Measurements from ENCODE around the gene WNT8A. TPM values are rescaled to one million over a fixed set of nuclear protein-coding genes. Genes with fewer than 3 reads are reported as not detected.
A peak's percentile ranks its signal among the peaks of the same experiment; 100 is the strongest.

WNT8A gene
- total and polyA plus RNA-seq, 2 of the 8 experiments (the other 6 are each of a cell fraction or from before 2014, with no cell fraction given), result 0.06 TPM; not detected in 1

- Histone ChIP-seq H3K36me3 (ENCODE audit: control insufficient read depth in 2 of 4, insufficient read depth in 4 of 4, low read length in 3 of 4) (no peaks in the 10 kb centered on the region), H2BK5ac (ENCODE audit: low read depth, low read length) (no peak overlapping the region), H2BK120ac (replicated peaks; ENCODE audit: low read depth, low read length) (no peak overlapping the region), H2BK20ac (ENCODE audit: low read length) (no peak overlapping the region), H3K23me2 (ENCODE audit: low read depth, low read length) (no peaks in the 10 kb centered on the region), H4K5ac (ENCODE audit: insufficient read length, low read depth, low read length) (no peak overlapping the region), H4K20me1 (replicated peaks in 1 of 2; ENCODE audit: control insufficient read depth in 1 of 2, insufficient read depth in 2 of 2, low read length in 2 of 2) (no peaks in the 10 kb centered on the region), H4K8ac (ENCODE audit: extremely low read depth, insufficient read depth, low read length) (no peak overlapping the region), H3K18ac (ENCODE audit: extremely low read depth, low read length) (no peak overlapping the region), H3K9ac (replicated peaks in 1 of 4; ENCODE audit: extremely low read depth in 1 of 4, low read depth in 3 of 4, low read length in 3 of 4) (no peak overlapping the region), H3K27ac (ENCODE audit: low read depth, low read length) (no peak overlapping the region), H3K27me3 (replicated peaks in 1 of 4; ENCODE audit: control insufficient read depth in 3 of 4, extremely low read depth in 1 of 4, insufficient read depth in 3 of 4, low read length in 3 of 4) (no peaks in the 10 kb centered on the region), H3K4me3 (ENCODE audit: extremely low read depth in 1 of 4, insufficient read depth in 2 of 4, low read depth in 3 of 4, low read length in 4 of 4) (peak overlapping the region in 1 of 4 experiments; percentile 49; a peak in 2 of 8 replicates), H3K79me1 (ENCODE audit: low read depth, low read length) (no peaks in the 10 kb centered on the region), H3K14ac (ENCODE audit: insufficient read length) (no peak overlapping the region), H2AK5ac (ENCODE audit: low read depth, low read length) (no peak overlapping the region), H3K4me1 (replicated peaks in 1 of 4; ENCODE audit: control insufficient read depth in 3 of 4, insufficient read depth in 4 of 4, low read length in 3 of 4) (no peaks in the 10 kb centered on the region; a peak in 1 of 7 replicates), H3K79me2 (ENCODE audit: control insufficient read depth in 1 of 2, insufficient read depth in 2 of 2, low read length in 2 of 2) (no peaks in the 10 kb centered on the region), H2AFZ (ENCODE audit: low read length) (no peak overlapping the region), H3K9me3 (ENCODE audit: insufficient read depth in 2 of 2, low read depth in 1 of 2, low read length in 1 of 2) (no peaks in the 10 kb centered on the region), H3K56ac (replicated peaks; ENCODE audit: insufficient read length, low read depth, low read length) (no peak overlapping the region), H2BK12ac (ENCODE audit: low read depth, low read length) (no peak overlapping the region), H3K23ac (ENCODE audit: insufficient read length) (no peak overlapping the region), H4K91ac (replicated peaks; ENCODE audit: insufficient read length, low read length) (no peak overlapping the region), H2BK15ac (ENCODE audit: low read length) (no peak overlapping the region), H3K4ac (replicated peaks; ENCODE audit: insufficient read length, low read depth, low read length) (no peak overlapping the region), H3K4me2 (ENCODE audit: insufficient read depth in 1 of 2, low read depth in 2 of 2, low read length in 2 of 2) (0 out of 4 replicates have a peak overlapping the region, but pooled peaks have one; percentile 21 to 29)
- ChIA-PET POLR2A (ENCODE audit: partially characterized antibody) (interaction anchor here (1.4 kb wide), 1 partner anchor 55 kb away, joined by 3 read pairs; no protein-coding TSS in a partner anchor), CTCF (ENCODE audit: partially characterized antibody) (interaction anchor here (0.6 to 8.4 kb wide), 22 partner anchors 8 to 354 kb away, joined by 3 to 288 read pairs (median 6); partner anchors contain the start of gene WNT8A)
- no peak for FAIRE-seq
- no peak for DNase-seq (ENCODE audit: low read depth in 1 of 2, low spot score in 2 of 2)
- WGBS, 2 experiments (ENCODE audit: extremely low coverage in 1 of 2, insufficient coverage in 1 of 2, insufficient read length in 1 of 2, insufficient replicate concordance in 2 of 2, low coverage in 1 of 2, low lambda C conversion rate in 2 of 2, missing lambda C conversion rate in 1 of 2), result 88% methylated on average over 7 of the region's 7 CpGs; no CpG with 5 or more reads in 1 of the 2 experiments
- TF ChIP-seq SIN3A (conservative IDR thresholded peaks at IDR 0.05 in 1 of 2, IDR thresholded peaks at IDR 0.05 in 1 of 2; ENCODE audit: low read depth in 1 of 2, low read length in 2 of 2) (no peak), TAF1 (IDR thresholded peaks at IDR 0.05; ENCODE audit: low read depth, low read length) (no peak), JUN (IDR thresholded peaks at IDR 0.05; ENCODE audit: low read depth, low read length) (no peak), BCL11A (IDR thresholded peaks at IDR 0.05; ENCODE audit: low read depth in 2 of 2, low read length in 2 of 2) (no peak), E2F6 (IDR thresholded peaks at IDR 0.05) (no peak), USF2 (IDR thresholded peaks at IDR 0.05; ENCODE audit: low read length) (no peak), FOSL1 (IDR thresholded peaks at IDR 0.05; ENCODE audit: insufficient read depth, low read depth, low read length) (no peak), RBBP5 (IDR thresholded peaks at IDR 0.05; ENCODE audit: borderline replicate concordance, low read depth, low read length) (no peak), RNF2 (IDR thresholded peaks at IDR 0.05; ENCODE audit: borderline replicate concordance, low read depth, low read length, missing control alignments, poor library complexity, severe bottlenecking) (no peak), KDM4A (IDR thresholded peaks at IDR 0.05; ENCODE audit: low read depth, low read length, severe bottlenecking) (no peak), BACH1 (IDR thresholded peaks at IDR 0.05; ENCODE audit: low read length) (no peak), SP2 (IDR thresholded peaks at IDR 0.05; ENCODE audit: low read length) (no peak)
These were observed 48.7 kb downstream of the WNT8A start for GRCh38 chr5:138132543-138132942.
